Lung (tissue), 12 donors: ENCODE data around the gene SPAG4. TPM values are rescaled to one million over a fixed set of nuclear protein-coding genes. Genes with fewer than 3 reads are reported as not detected.

ENCODE experiments used
- ATAC-seq: fragments of 200-7000 bp; cut with Tn5 transposase; one replicate; pipeline ENCODE4 v1.9.1; 2020; ENCODE audit warnings: moderate number of reproducible peaks; ENCODE audit not compliant: insufficient read depth, low FRiP score
- DNase-seq, 3 donors: peaks; one replicate each; pipeline ENCODE4 v3.0.0-alpha.2; 2013 to 2017
- H3K27ac ChIP-seq, 2 donors: one replicate each; pipeline ENCODE4 v1.5.1; 2013; ENCODE audit warnings: mild to moderate bottlenecking in 2 of 2, moderate library complexity in 2 of 2, control low read depth in 1 of 2, inconsistent platforms in 1 of 2, low read depth in 1 of 2, low read length in 1 of 2
- H3K27me3 ChIP-seq, 3 donors: one replicate each; pipeline ENCODE4 v1.5.1; 2013; ENCODE audit warnings: low read length in 2 of 3; ENCODE audit not compliant: control insufficient read depth in 3 of 3, insufficient read depth in 3 of 3
- H3K36me3 ChIP-seq, 4 donors: one replicate each; pipeline ENCODE4 v1.5.1; 2013; ENCODE audit warnings: low read length in 4 of 4, mild to moderate bottlenecking in 1 of 4, moderate library complexity in 1 of 4; ENCODE audit not compliant: control insufficient read depth in 4 of 4, insufficient read depth in 4 of 4
- H3K4me1 ChIP-seq, 5 donors: one replicate each; pipeline ENCODE4 v1.5.1; 2013; ENCODE audit warnings: low read length in 5 of 5, mild to moderate bottlenecking in 2 of 5, moderate library complexity in 1 of 5; ENCODE audit not compliant: control insufficient read depth in 5 of 5, insufficient read depth in 5 of 5
- H3K4me3 ChIP-seq: one replicate; pipeline ENCODE4 v1.5.1; 2013; ENCODE audit warnings: mild to moderate bottlenecking, control low read depth, moderate library complexity
- H3K9ac ChIP-seq, 2 donors: one replicate each; pipeline ENCODE4 v1.5.1; 2013; ENCODE audit warnings: low read length in 2 of 2, control low read depth in 1 of 2; ENCODE audit not compliant: insufficient read depth in 1 of 2
- H3K9me3 ChIP-seq, 4 donors: one replicate each; pipeline ENCODE4 v1.5.1; 2013; ENCODE audit warnings: low read length in 3 of 4, mild to moderate bottlenecking in 1 of 4, moderate library complexity in 1 of 4; ENCODE audit not compliant: control insufficient read depth in 4 of 4, insufficient read depth in 3 of 4
- CTCF ChIP-seq: IDR thresholded peaks from 2 replicates; pipeline ENCODE4 v1.5.1; 2012; ENCODE audit warnings: mild to moderate bottlenecking; ENCODE audit errors: control extremely low read depth, extremely low read depth
- WGBS, 2 donors: extraction: QIAGEN DNeasy Blood & Tissue Kit; methylation state at CpG; one replicate each; pipeline ENCODE4 v1.1.7; 2013; 5-methylcytosine and 5-hydroxymethylcytosine counted together
- polyA plus RNA-seq, 2 donors: library from polyadenylated mRNA; stranded (reverse); fragments of 200-250 nt; gene quantifications; one replicate each; pipeline ENCODE4 v1.2.1, GENCODE V29; 2013
- total RNA-seq, 2 donors: library from RNA; depleted of rRNA in 1 of 2; stranded (reverse); fragments of >200 nt in 1 of 2; gene quantifications; one replicate each; pipeline ENCODE4 v1.2.1, GENCODE V29; 2014 to 2021
- donor health status: control.
- donor health status: control.
- donor health status: Bipolar disorder and iron deficiency.
- donor health status: healthy.
- donor health status: DM: yes; HTN: yes; CAD: no.

SPAG4 gene
- total and polyA plus RNA-seq, 4 donors: 1.9 to 5.7 (median 3.7) TPM

- 2 to 11% methylated on average over 1 of the region's 1 CpG for WGBS, 2 donors
- H3K27ac ChIP-seq: no peak overlapping the region
These were observed 41.6 kb downstream of the SPAG4 start for GRCh38 chr20:35657271-35657670.

GRCh38 chr20:35660122-35660937 is 44.7 kb downstream of the SPAG4 start:
- ATAC-seq (no peak), DNase-seq (no peak)
- Histone ChIP-seq H3K9ac (no peak overlapping the region), H3K9me3 (no peaks in the 10 kb centered on the region), H3K36me3 (no peaks in the 10 kb centered on the region), H3K4me3 (no peak overlapping the region), H3K27me3 (no peaks in the 10 kb centered on the region), H3K4me1 (peaks cover 8 to 34% (median 13%) of the 10 kb centered on the region in 5 donors), H3K27ac (no peak overlapping the region)
- TF ChIP-seq CTCF: no peak
- 89 to 90% methylated on average over 10 of the region's 10 CpGs for WGBS, 2 donors

More at GRCh38 chr20:35657271-35657670, 41.6 kb downstream of the SPAG4 start:
- H3K36me3 ChIP-seq: peaks cover 20 to 23% (median 21%) of the 10 kb centered on the region in 4 donors
- ATAC-seq (no peak), DNase-seq (peak in 1 of 3 donors; percentile 35)
- peaks cover 0 to 2% (median 0%) of the 10 kb centered on the region in 4 donors for H3K9me3 ChIP-seq
- no peaks in the 10 kb centered on the region for H3K27me3 ChIP-seq
- H3K4me1 ChIP-seq: peaks cover 6 to 27% (median 15%) of the 10 kb centered on the region in 5 donors
- H3K9ac ChIP-seq: peak overlapping the region in 1 of 2 donors; percentile 44
- TF ChIP-seq CTCF: no peak
- H3K4me3 ChIP-seq: no peak overlapping the region

- Histone ChIP-seq H3K9me3 (no peaks in the 10 kb centered on the region), H3K27me3 (no peaks in the 10 kb centered on the region), H3K36me3 (no peaks in the 10 kb centered on the region), H3K4me3 (no peak overlapping the region), H3K9ac (no peak overlapping the region), H3K4me1 (peaks cover 8 to 34% (median 13%) of the 10 kb centered on the region in 5 donors), H3K27ac (no peak overlapping the region)
- TF ChIP-seq CTCF: no peak
- WGBS, 2 donors: 39 to 43% methylated on average over 2 of the region's 2 CpGs
- ATAC-seq: no peak
- no peak for DNase-seq
These were observed 45.4 kb downstream of the SPAG4 start for GRCh38 chr20:35661053-35661452.
